Upper lobe of left lung (tissue), 4 donors: ENCODE data around the gene DDX39A.

Experiments used
- CTCF ChIP-seq, 6 experiments: fragments of 450-650 bp in 4 of 6; fragments of 200-600 bp in 2 of 6; sonication (generic) in 2 of 6; IDR thresholded peaks; one replicate each; pipeline ENCODE4 v1.5.1; 2016 to 2019; ENCODE audit warnings: antibody characterized with exemption in 6 of 6
- EP300 ChIP-seq, 4 donors: sonication (generic); formaldehyde crosslinking; IDR thresholded peaks; one replicate each; pipeline ENCODE4 v1.5.1; 2017; ENCODE audit warnings: antibody characterized with exemption in 4 of 4, control low read depth in 2 of 4
- POLR2A ChIP-seq, 4 donors: fragments of 450-650 bp; IDR thresholded peaks; one replicate each; pipeline ENCODE4 v1.5.1; 2016 to 2017; ENCODE audit warnings: antibody characterized with exemption in 4 of 4, mild to moderate bottlenecking in 2 of 4

GRCh38 chr19:14419106-14419813, at the start of gene DDX39A:
- TF ChIP-seq CTCF (IDR thresholded peaks at IDR 0.05) (no peak), EP300 (IDR thresholded peaks at IDR 0.05) (no peak), POLR2A (IDR thresholded peaks at IDR 0.05) (peak in 2 of 4 donors; percentile 81 to 89)
